ENCODE measurements around the gene NISCH. TPM values are rescaled to one million over a fixed set of nuclear protein-coding genes. Genes with fewer than 3 reads are reported as not detected.

The NISCH gene
- polyA plus RNA-seq, 3 donors = 9.7 to 106 (median 13.1) TPM

DNA sequence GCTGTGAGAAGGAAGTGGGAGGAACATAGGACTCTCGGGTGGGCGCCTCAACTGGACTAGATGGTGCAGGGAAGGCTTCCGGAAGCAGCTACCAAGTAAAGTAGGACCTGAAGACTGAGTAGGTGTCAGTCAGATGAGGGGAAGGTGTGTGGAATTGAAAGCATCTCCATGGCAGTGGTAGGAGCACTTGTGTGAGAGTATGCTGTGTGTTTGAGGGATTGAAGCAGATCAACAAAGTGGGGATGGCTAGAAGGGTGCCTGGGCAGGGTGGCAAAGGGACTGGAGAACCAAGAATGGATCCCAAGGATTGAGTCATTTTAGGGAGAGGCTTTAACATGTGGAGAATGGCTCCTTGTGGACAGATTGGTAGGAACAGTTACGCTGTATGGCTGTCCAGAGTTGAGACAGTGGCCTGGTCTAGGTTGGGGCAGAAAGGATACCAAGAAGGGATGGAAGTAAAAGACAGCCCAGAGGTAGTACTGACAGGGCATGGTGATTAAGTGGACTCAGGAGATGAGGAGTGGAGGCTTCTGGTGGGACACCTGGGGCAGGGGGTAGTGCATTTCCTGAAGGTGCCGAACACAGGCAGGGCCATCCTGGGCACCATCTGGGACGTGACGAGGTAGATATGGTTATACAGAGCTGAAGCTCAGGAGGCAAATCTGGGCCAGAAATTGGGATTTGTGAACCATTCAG, 82.5 kb downstream of the NISCH start:
- peak overlapping the region; percentile 85 for H3K4me2 ChIP-seq (replicated peaks; ENCODE audit: extremely low read depth, low read length, poor library complexity, severe bottlenecking)
- DNase-seq = peak in 1 of 3 donors; percentile 3
- Mint-ChIP-seq H3K4me3 (peak overlapping the region; percentile 98), H3K27ac (peak overlapping the region; percentile 72 to 99 (median 97)), H3K27me3 (ENCODE audit: low read depth in 3 of 3) (peaks cover 0 to 8% (median 6%) of the 10 kb centered on the region in 3 donors), H3K9me3 (no peaks in the 10 kb centered on the region), H3K4me1 (peaks cover 45% of the 10 kb centered on the region), H3K36me3 (peaks cover 20 to 24% of the 10 kb centered on the region in 2 donors)
- H4K20me1 ChIP-seq (ENCODE audit: insufficient read depth, low read length) = peaks cover 55% of the 10 kb centered on the region
- TF ChIP-seq CTCF (IDR thresholded peaks at IDR 0.05) = no peak
- peaks cover 0 to under 1% of the 10 kb centered on the region in 2 donors for H3K27me3 ChIP-seq (ENCODE audit: control insufficient read depth in 2 of 2, insufficient read depth in 2 of 2, low read length in 2 of 2)
- intact Hi-C loops (cut with micrococcal nuclease) = loop anchor here in 1 of 2 donors (1.0 to 10.0 kb wide), 4 partner anchors 66 to 1153 kb away; partner anchors contain the start of genes GNL3, MANF, NISCH and PBRM1
- H3K79me2 ChIP-seq (ENCODE audit: insufficient read depth, low read length) = peaks cover 65% of the 10 kb centered on the region
- WGBS (ENCODE audit: insufficient coverage) = 82% methylated on average over 7 of the region's 7 CpGs
- peak overlapping the region; percentile 71 for H3K9ac ChIP-seq (ENCODE audit: insufficient read depth, low read length, poor library complexity, severe bottlenecking)
- peak overlapping the region in 1 of 2 donors; percentile 86 for H3K27ac ChIP-seq (ENCODE audit: low read depth in 1 of 2, low read length in 2 of 2)
- peaks cover 50 to 63% of the 10 kb centered on the region in 2 donors for H3K4me1 ChIP-seq (ENCODE audit: control insufficient read depth in 1 of 2, insufficient read depth in 2 of 2, low read length in 2 of 2)
- peak overlapping the region; percentile 60 to 85 (median 61) for H3K4me3 ChIP-seq (replicated peaks in 1 of 3; ENCODE audit: low read depth in 2 of 3, low read length in 3 of 3)
- H3K9me3 ChIP-seq (replicated peaks in 1 of 2; ENCODE audit: control insufficient read depth in 1 of 2, insufficient read depth in 1 of 2, low read length in 2 of 2) = no peaks in the 10 kb centered on the region
- H2AFZ ChIP-seq (ENCODE audit: insufficient read depth, low read depth, low read length, poor library complexity, severe bottlenecking) = no peak overlapping the region
- peaks cover 21 to 26% of the 10 kb centered on the region in 2 donors for H3K36me3 ChIP-seq (replicated peaks in 1 of 2; ENCODE audit: control insufficient read depth in 1 of 2, insufficient read depth in 2 of 2, low read length in 2 of 2)

GRCh38 chr3:52539010-52539653, 83.7 kb downstream of the NISCH start:
- Histone ChIP-seq H4K20me1 (ENCODE audit: insufficient read depth, low read length) (peaks cover 68% of the 10 kb centered on the region), H3K27me3 (ENCODE audit: control insufficient read depth in 2 of 2, insufficient read depth in 2 of 2, low read length in 2 of 2) (no peaks in the 10 kb centered on the region), H3K4me1 (ENCODE audit: control insufficient read depth in 1 of 2, insufficient read depth in 2 of 2, low read length in 2 of 2) (peaks cover 45 to 55% of the 10 kb centered on the region in 2 donors), H3K9me3 (replicated peaks in 1 of 2; ENCODE audit: control insufficient read depth in 1 of 2, insufficient read depth in 1 of 2, low read length in 2 of 2) (no peaks in the 10 kb centered on the region), H2AFZ (ENCODE audit: insufficient read depth, low read depth, low read length, poor library complexity, severe bottlenecking) (no peak overlapping the region), H3K27ac (ENCODE audit: low read depth in 1 of 2, low read length in 2 of 2) (peak overlapping the region in 1 of 2 donors; percentile 61), H3K4me3 (replicated peaks in 1 of 3; ENCODE audit: low read depth in 2 of 3, low read length in 3 of 3) (peak overlapping the region in 1 of 3 experiments; percentile 85), H3K9ac (ENCODE audit: insufficient read depth, low read length, poor library complexity, severe bottlenecking) (no peak overlapping the region), H3K36me3 (replicated peaks in 1 of 2; ENCODE audit: control insufficient read depth in 1 of 2, insufficient read depth in 2 of 2, low read length in 2 of 2) (peaks cover 21 to 39% of the 10 kb centered on the region in 2 donors), H3K79me2 (ENCODE audit: insufficient read depth, low read length) (peaks cover 72% of the 10 kb centered on the region), H3K4me2 (replicated peaks; ENCODE audit: extremely low read depth, low read length, poor library complexity, severe bottlenecking) (peak overlapping the region; percentile 57)
- peaks cover 0 to 6% (median 4%) of the 10 kb centered on the region in 3 donors for H3K27me3 Mint-ChIP-seq (ENCODE audit: low read depth in 3 of 3)
- H3K36me3 Mint-ChIP-seq = peaks cover 24 to 32% of the 10 kb centered on the region in 2 donors
- peak overlapping the region; percentile 45 to 80 for H3K4me3 Mint-ChIP-seq
- WGBS (ENCODE audit: insufficient coverage) = 19% methylated on average over 5 of the region's 5 CpGs
- intact Hi-C loops (cut with micrococcal nuclease) = loop anchor here in 1 of 2 donors (5.0 to 10.0 kb wide), 3 partner anchors 82 to 1154 kb away; partner anchors contain the start of genes GNL3, MANF, NISCH and PBRM1
- TF ChIP-seq CTCF (IDR thresholded peaks at IDR 0.05) = no peak
- DNase-seq = peak in 1 of 3 donors; percentile 7
- H3K9me3 Mint-ChIP-seq = no peaks in the 10 kb centered on the region
- H3K4me1 Mint-ChIP-seq = peaks cover 44% of the 10 kb centered on the region
- peak overlapping the region; percentile 0 to 78 (median 66) for H3K27ac Mint-ChIP-seq

Data from CD14-positive monocyte (primary cell).